Loucy (cell line): ENCODE results near the gene BTBD7.

Experiments used
- CTCF ChIP-seq: fragments of 200-600 bp; sonication (generic); conservative IDR thresholded peaks from 2 replicates; pipeline ENCODE4 v1.5.1; 2014; ENCODE audit warnings: mild to moderate bottlenecking, antibody characterized with exemption, low read length
- EZH2phosphoT487 ChIP-seq: fragments of 200-600 bp; IDR thresholded peaks from 2 replicates; pipeline ENCODE4 v1.6.1; 2018; ENCODE audit warnings: antibody characterized with exemption, mild to moderate bottlenecking, moderate library complexity, borderline replicate concordance

DNA sequence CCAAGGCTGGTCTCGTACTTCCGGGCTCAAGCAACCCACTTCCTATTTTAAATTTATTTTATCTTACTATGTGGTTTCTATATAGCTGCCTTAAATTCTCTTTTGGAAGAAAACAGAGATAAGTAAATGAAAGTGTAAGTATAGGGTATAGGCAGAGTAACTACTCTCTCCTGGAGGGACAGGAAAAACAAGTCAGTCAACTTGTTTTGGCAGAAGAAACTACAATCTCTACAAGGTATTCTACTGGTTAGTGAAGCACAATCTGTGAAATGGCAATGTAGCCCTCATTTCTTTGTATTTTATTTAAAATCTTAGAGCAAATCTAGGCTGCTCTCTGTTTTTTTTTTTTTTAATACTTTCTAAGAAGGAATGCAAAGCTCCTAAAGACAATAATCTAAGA, 70.4 kb downstream of the BTBD7 start:
- TF ChIP-seq EZH2phosphoT487 = no peak
- no peak for TF ChIP-seq CTCF
